SK-N-SH (cell line): ENCODE results near the gene VMAC. TPM values are rescaled to one million over a fixed set of nuclear protein-coding genes. Genes with fewer than 3 reads are reported as not detected.
"Not testable (repeated sequence)": the region's sequence is repeated elsewhere in the genome, so short reads cannot be mapped to it uniquely, and the experiment has no call there.

Experiments
- CTCF ChIA-PET: fragments of 300-600, 350-600 bp; formaldehyde crosslinking; extraction: SDS; loops from one replicate; lab custom pipeline; 2021; lab: Yijun Ruan, JAX
- POLR2A ChIA-PET: fragments of 350-600 bp; sonication (Branson Sonifier 250); formaldehyde crosslinking; extraction: SDS; loops from one replicate; lab custom pipeline; 2020; ENCODE audit warnings: antibody characterized with exemption, inconsistent platforms; lab: Yijun Ruan, JAX
- DNase-seq: peaks from one replicate; pipeline ENCODE4 v3.0.0; 2012
- H2AFZ ChIP-seq: fragments of 200-600 bp; sonication (generic); 2 replicates; pipeline ENCODE4 v1.8.1; 2016; ENCODE audit warnings: antibody characterized with exemption, mild to moderate bottlenecking, low read depth
- H3F3A ChIP-seq: fragments of 200-600 bp; sonication (generic); replicated peaks from 2 replicates; pipeline ENCODE3; 2016; ENCODE audit warnings: antibody characterized with exemption, mild to moderate bottlenecking; ENCODE audit not compliant: insufficient read depth
- H3K27ac ChIP-seq, 2 experiments: fragments of 200-500 bp in 1 of 2; fragments of 200-600 bp in 1 of 2; sonication (Bioruptor generic) in 1 of 2; sonication (generic), shearing (Covaris generic) in 1 of 2; 2 replicates each; pipeline versions ENCODE4 v1.5.1 to v1.6.1; 2014 to 2016; ENCODE audit warnings: low read depth in 2 of 2, inconsistent platforms in 1 of 2, low read length in 1 of 2, mild to moderate bottlenecking in 1 of 2, mixed read lengths in 1 of 2
- H3K27me3 ChIP-seq: fragments of 200-600 bp; sonication (generic), shearing (Covaris generic); 2 replicates; pipeline ENCODE4 v1.6.1; 2016; ENCODE audit warnings: mixed run types; ENCODE audit not compliant: insufficient read depth
- H3K36me3 ChIP-seq, 2 experiments: fragments of 200-500 bp in 1 of 2; fragments of 200-600 bp in 1 of 2; sonication (Bioruptor generic) in 1 of 2; sonication (generic) in 1 of 2; replicated peaks in 1 of 2; 2 replicates each; pipeline versions ENCODE3 to v1.5.1; 2014 to 2016; ENCODE audit warnings: low read length in 1 of 2, mild to moderate bottlenecking in 1 of 2; ENCODE audit not compliant: insufficient read depth in 2 of 2, control insufficient read depth in 1 of 2
- H3K4me1 ChIP-seq, 2 experiments: fragments of 200-500 bp in 1 of 2; fragments of 200-600 bp in 1 of 2; sonication (Bioruptor generic) in 1 of 2; sonication (generic), shearing (Covaris generic) in 1 of 2; 2 replicates each; pipeline versions ENCODE4 v1.5.1 to v1.6.1; 2014 to 2016; ENCODE audit warnings: low read depth in 1 of 2, low read length in 1 of 2, mixed run types in 1 of 2; ENCODE audit not compliant: insufficient read depth in 2 of 2, control insufficient read depth in 1 of 2
- H3K4me2 ChIP-seq: fragments of 200-600 bp; sonication (generic), shearing (Covaris generic); 2 replicates; pipeline ENCODE4 v1.6.1; 2017; ENCODE audit warnings: mixed run types
- H3K4me3 ChIP-seq, 2 experiments: fragments of 200-500 bp in 1 of 2; fragments of 200-600 bp in 1 of 2; sonication (Bioruptor generic) in 1 of 2; sonication (generic), shearing (Covaris generic) in 1 of 2; 2 replicates each; pipeline versions ENCODE4 v1.5.1 to v1.8.1; 2014 to 2016; ENCODE audit warnings: low read depth in 2 of 2, inconsistent platforms in 1 of 2, low read length in 1 of 2, mild to moderate bottlenecking in 1 of 2, mixed read lengths in 1 of 2, moderate library complexity in 1 of 2
- H3K79me2 ChIP-seq: fragments of 200-600 bp; sonication (generic); 2 replicates; pipeline ENCODE4 v1.8.1; 2017; ENCODE audit warnings: mild to moderate bottlenecking; ENCODE audit not compliant: insufficient read depth
- H3K9ac ChIP-seq: fragments of 200-600 bp; sonication (generic); 2 replicates; pipeline ENCODE4 v1.6.1; 2017; ENCODE audit warnings: mixed run types
- H3K9me2 ChIP-seq: fragments of 200-600 bp; sonication (generic); 2 replicates; pipeline ENCODE4 v1.6.1; 2017; ENCODE audit warnings: mixed run types
- H3K9me3 ChIP-seq: fragments of 200-600 bp; sonication (generic); 2 replicates; pipeline ENCODE4 v1.6.1; 2017; ENCODE audit warnings: mixed run types, mild to moderate bottlenecking, moderate library complexity
- H4K20me1 ChIP-seq: fragments of 200-600 bp; sonication (generic); 2 replicates; pipeline ENCODE4 v1.6.1; 2017; ENCODE audit warnings: mild to moderate bottlenecking, mixed run types; ENCODE audit not compliant: insufficient read depth
- CHD2 ChIP-seq: fragments of 150-350 bp; IDR thresholded peaks from 2 replicates; pipeline ENCODE4 v1.6.1; 2018; ENCODE audit warnings: low read length; ENCODE audit not compliant: partially characterized antibody
- ELF1 ChIP-seq: IDR thresholded peaks from 2 replicates; pipeline ENCODE4 v1.4.0; 2012
- EP300 ChIP-seq, 2 experiments: IDR thresholded peaks; 2 replicates each; pipeline versions ENCODE4 v1.4.0 to v1.6.1; 2012; ENCODE audit warnings: borderline replicate concordance in 1 of 2, low read depth in 1 of 2, low read length in 1 of 2
- EZH2phosphoT487 ChIP-seq: fragments of 200-600 bp; sonication (generic); IDR thresholded peaks from 2 replicates; pipeline ENCODE4 v1.6.1; 2017; ENCODE audit warnings: low read depth, mixed run types, mild to moderate bottlenecking, antibody characterized with exemption, moderate library complexity, borderline replicate concordance
- GABPA ChIP-seq: IDR thresholded peaks from 2 replicates; pipeline ENCODE4 v1.4.0; 2012; ENCODE audit warnings: low read depth, mild to moderate bottlenecking
- IRF3 ChIP-seq: fragments of 150-350 bp; IDR thresholded peaks from 2 replicates; pipeline ENCODE4 v1.6.1; 2016; ENCODE audit warnings: mild to moderate bottlenecking, low read depth, low read length
- MXI1 ChIP-seq: IDR thresholded peaks from 2 replicates; pipeline ENCODE4 v1.6.1; 2012; ENCODE audit warnings: mild to moderate bottlenecking, low read depth, low read length, improper control_type of control experiment
- NRF1 ChIP-seq: IDR thresholded peaks from 2 replicates; pipeline ENCODE4 v1.6.1; 2012; ENCODE audit warnings: low read depth, mild to moderate bottlenecking, low read length
- POLR2AphosphoS5 ChIP-seq: IDR thresholded peaks from 2 replicates; pipeline ENCODE4 v1.6.1; 2012; ENCODE audit warnings: low read depth, low read length
- RAD21 ChIP-seq: IDR thresholded peaks from 2 replicates; pipeline ENCODE4 v1.6.1; 2012; ENCODE audit warnings: mild to moderate bottlenecking, low read length
- RXRA ChIP-seq: IDR thresholded peaks from 2 replicates; pipeline ENCODE4 v1.4.0; 2012; ENCODE audit warnings: low read depth, mild to moderate bottlenecking, borderline replicate concordance
- SIN3A ChIP-seq: IDR thresholded peaks from 2 replicates; pipeline ENCODE4 v1.6.1; 2012; ENCODE audit warnings: low read depth, mild to moderate bottlenecking, low read length, moderate library complexity, borderline replicate concordance
- TAF1 ChIP-seq: IDR thresholded peaks from 2 replicates; pipeline ENCODE4 v1.6.1; 2012; ENCODE audit warnings: low read depth, mild to moderate bottlenecking, low read length, moderate library complexity, borderline replicate concordance
- WGBS: methylation state at CpG from one replicate; pipeline ENCODE4 v1.1.6; 2017; ENCODE audit warnings: low lambda C conversion rate; 5-methylcytosine and 5-hydroxymethylcytosine counted together
- polyA plus RNA-seq, 3 experiments: library from polyadenylated mRNA; depleted of rRNA; stranded (reverse); fragments of >200 nt; gene quantifications; 2 replicates each; pipeline ENCODE4 v1.2.3, GENCODE V29; 2012

VMAC gene
- polyA plus RNA-seq (2012; rRNA removed): 6.5 and 9.1 TPM in 2 replicates
- polyA plus RNA-seq (2012; cell fraction: cytosol; rRNA removed): 1.9 and 2.6 TPM in 2 replicates
- polyA plus RNA-seq (2012; cell fraction: nucleus; rRNA removed): 40.0 and 44.0 TPM in 2 replicates

DNA sequence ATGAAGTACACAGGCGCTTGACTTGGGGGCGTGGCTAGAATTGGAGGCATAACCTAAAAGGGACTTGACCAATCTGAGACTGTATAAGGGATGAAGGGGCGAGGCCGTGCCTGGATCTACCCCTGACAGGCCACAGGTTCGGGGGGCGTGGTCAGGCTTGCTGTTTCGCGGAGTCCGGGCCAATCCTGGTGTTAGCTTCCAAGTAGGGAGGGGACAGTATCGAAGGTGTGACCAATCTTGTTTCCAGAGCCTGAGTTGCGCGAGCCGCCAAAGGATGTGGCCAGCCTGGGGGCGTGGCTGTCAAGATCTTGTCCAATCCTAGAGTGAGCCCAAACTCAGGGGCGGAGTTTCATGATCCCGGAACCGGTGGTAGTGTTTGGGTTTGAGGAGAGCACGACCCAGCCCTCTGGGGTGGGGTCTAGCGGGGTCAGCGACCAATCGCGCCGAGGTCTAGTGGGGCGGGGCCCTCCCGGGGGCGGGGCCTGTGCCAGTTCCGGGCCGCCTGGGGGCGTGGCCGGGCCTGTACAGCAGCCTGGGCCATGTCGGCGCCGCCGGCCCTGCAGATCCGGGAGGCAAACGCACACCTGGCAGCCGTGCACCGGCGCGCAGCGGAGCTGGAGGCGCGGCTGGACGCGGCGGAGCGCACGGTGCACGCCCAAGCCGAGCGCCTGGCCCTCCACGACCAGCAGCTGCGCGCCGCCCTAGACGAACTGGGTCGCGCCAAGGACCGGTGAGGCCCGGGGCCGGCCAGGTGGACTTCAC is at the start of gene VMAC:
VMAC (plus strand) TSS at position 521 of the 762 bp plus-strand sequence; CDS start at position 540, 19 bp downstream.
- 0 out of 2 replicates have a peak within 1 kb of the TSS, but pooled peaks have one; percentile 67 for H2AFZ ChIP-seq
- CTCF ChIA-PET: interaction anchor here (0.5 to 2.8 kb wide), 8 partner anchors 11 to 221 kb away, joined by 3 to 19 read pairs (median 4); no protein-coding TSS in a partner anchor
- POLR2A ChIA-PET: interaction anchor here (0.6 to 1.8 kb wide), 5 partner anchors 9 to 86 kb away, joined by 3 to 11 read pairs (median 4); no protein-coding TSS in a partner anchor
- no peaks in the 10 kb centered on the region for H3K27me3 ChIP-seq
- H3K27ac ChIP-seq: peak within 1 kb of the TSS; percentile 84 to 88
- H3K4me1 ChIP-seq: peaks cover 0 to 5% of the 10 kb centered on the region in 2 experiments; a peak in 2 of 4 replicates
- no peaks in the 10 kb centered on the region for H3K9me2 ChIP-seq
- H3K9me3 ChIP-seq: no peaks in the 10 kb centered on the region
- DNase-seq: peak; percentile 99
- 0% methylated on average over 10 of the region's 61 CpGs for WGBS
- H3K9ac ChIP-seq: peak within 1 kb of the TSS; percentile 97
- H3K4me3 ChIP-seq: peak within 1 kb of the TSS; percentile 71 to 79
- H3F3A ChIP-seq: no peaks in the 10 kb centered on the region
- peaks cover 1 to 3% of the 10 kb centered on the region in 2 experiments for H3K36me3 ChIP-seq
- TF ChIP-seq GABPA: peak; percentile 30; the same call in 1 of the 2 replicates
- peak; percentile 49 for TF ChIP-seq MXI1
- TF ChIP-seq RAD21: peak; percentile 10; the same call in 1 of the 2 replicates
- no peak for TF ChIP-seq IRF3
- peak; percentile 73 for TF ChIP-seq TAF1
- no peak for TF ChIP-seq EP300 (IDR thresholded peaks at IDR 0.05; ENCODE audit: borderline replicate concordance in 1 of 2, low read depth in 1 of 2, low read length in 1 of 2)
- TF ChIP-seq CHD2: peak; percentile 60
- TF ChIP-seq EZH2phosphoT487: no peak
- peak; percentile 78 for TF ChIP-seq ELF1
- peak; percentile 86 for TF ChIP-seq NRF1
- no peak for TF ChIP-seq SIN3A
- TF ChIP-seq RXRA: no peak
- TF ChIP-seq POLR2AphosphoS5: peak; percentile 33; the same call in 1 of the 2 replicates
- peaks cover 14% of the 10 kb centered on the region for H4K20me1 ChIP-seq
- peaks cover 54% of the 10 kb centered on the region for H3K79me2 ChIP-seq
- peak within 1 kb of the TSS; percentile 86 for H3K4me2 ChIP-seq

DNA sequence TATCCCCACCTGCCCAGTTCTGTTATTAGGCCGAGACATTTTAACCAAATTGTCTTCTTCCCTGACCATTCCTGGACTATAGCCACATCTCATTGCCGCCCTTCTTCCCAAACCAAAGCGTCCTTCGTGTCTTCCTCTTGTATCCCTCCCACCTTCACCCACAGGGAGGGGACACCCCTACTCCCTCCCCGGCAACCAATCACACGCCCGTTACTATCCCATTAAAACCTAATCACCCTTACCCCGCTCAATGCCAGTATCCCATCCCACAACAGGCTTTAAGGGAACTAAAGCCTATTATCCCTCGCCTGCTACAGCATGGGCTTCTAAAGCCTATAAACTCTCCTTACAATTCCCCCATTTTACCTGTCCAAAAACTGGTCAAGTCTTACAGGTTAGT is 49.5 kb upstream of the VMAC start:
- H3K79me2 ChIP-seq, H3K36me3 ChIP-seq, H3K4me2 ChIP-seq, H3K9ac ChIP-seq, H3K4me1 ChIP-seq, H3F3A ChIP-seq, H2AFZ ChIP-seq, H3K9me2 ChIP-seq, CTCF ChIA-PET, POLR2A ChIA-PET, H3K4me3 ChIP-seq, H3K27ac ChIP-seq, DNase-seq, H3K9me3 ChIP-seq, H4K20me1 ChIP-seq: not testable (repeated sequence)
- 71% methylated on average over 9 of the region's 9 CpGs for WGBS
- peaks cover 18% of the 10 kb centered on the region for H3K27me3 ChIP-seq
